SK-N-SH (cell line): Measurements from ENCODE around the gene THSD4. TPM values are rescaled to one million over a fixed set of nuclear protein-coding genes. Genes with fewer than 3 reads are reported as not detected.

Experiments
- CTCF ChIA-PET: fragments of 300-600, 350-600 bp; formaldehyde crosslinking; extraction: SDS; loops from one replicate; lab custom pipeline; 2021; lab: Yijun Ruan, JAX
- POLR2A ChIA-PET: fragments of 350-600 bp; sonication (Branson Sonifier 250); formaldehyde crosslinking; extraction: SDS; loops from one replicate; lab custom pipeline; 2020; ENCODE audit warnings: antibody characterized with exemption, inconsistent platforms; lab: Yijun Ruan, JAX
- DNase-seq: peaks from one replicate; pipeline ENCODE4 v3.0.0; 2012
- H2AFZ ChIP-seq: fragments of 200-600 bp; sonication (generic); 2 replicates; pipeline ENCODE4 v1.8.1; 2016; ENCODE audit warnings: antibody characterized with exemption, mild to moderate bottlenecking, low read depth
- H3F3A ChIP-seq: fragments of 200-600 bp; sonication (generic); replicated peaks from 2 replicates; pipeline ENCODE3; 2016; ENCODE audit warnings: antibody characterized with exemption, mild to moderate bottlenecking; ENCODE audit not compliant: insufficient read depth
- H3K27ac ChIP-seq, 2 experiments: fragments of 200-500 bp in 1 of 2; fragments of 200-600 bp in 1 of 2; sonication (Bioruptor generic) in 1 of 2; sonication (generic), shearing (Covaris generic) in 1 of 2; 2 replicates each; pipeline versions ENCODE4 v1.5.1 to v1.6.1; 2014 to 2016; ENCODE audit warnings: low read depth in 2 of 2, inconsistent platforms in 1 of 2, low read length in 1 of 2, mild to moderate bottlenecking in 1 of 2, mixed read lengths in 1 of 2
- H3K27me3 ChIP-seq: fragments of 200-600 bp; sonication (generic), shearing (Covaris generic); 2 replicates; pipeline ENCODE4 v1.6.1; 2016; ENCODE audit warnings: mixed run types; ENCODE audit not compliant: insufficient read depth
- H3K36me3 ChIP-seq, 2 experiments: fragments of 200-500 bp in 1 of 2; fragments of 200-600 bp in 1 of 2; sonication (Bioruptor generic) in 1 of 2; sonication (generic) in 1 of 2; replicated peaks in 1 of 2; 2 replicates each; pipeline versions ENCODE3 to v1.5.1; 2014 to 2016; ENCODE audit warnings: low read length in 1 of 2, mild to moderate bottlenecking in 1 of 2; ENCODE audit not compliant: insufficient read depth in 2 of 2, control insufficient read depth in 1 of 2
- H3K4me1 ChIP-seq, 2 experiments: fragments of 200-500 bp in 1 of 2; fragments of 200-600 bp in 1 of 2; sonication (Bioruptor generic) in 1 of 2; sonication (generic), shearing (Covaris generic) in 1 of 2; 2 replicates each; pipeline versions ENCODE4 v1.5.1 to v1.6.1; 2014 to 2016; ENCODE audit warnings: low read depth in 1 of 2, low read length in 1 of 2, mixed run types in 1 of 2; ENCODE audit not compliant: insufficient read depth in 2 of 2, control insufficient read depth in 1 of 2
- H3K4me2 ChIP-seq: fragments of 200-600 bp; sonication (generic), shearing (Covaris generic); 2 replicates; pipeline ENCODE4 v1.6.1; 2017; ENCODE audit warnings: mixed run types
- H3K4me3 ChIP-seq, 2 experiments: fragments of 200-500 bp in 1 of 2; fragments of 200-600 bp in 1 of 2; sonication (Bioruptor generic) in 1 of 2; sonication (generic), shearing (Covaris generic) in 1 of 2; 2 replicates each; pipeline versions ENCODE4 v1.5.1 to v1.8.1; 2014 to 2016; ENCODE audit warnings: low read depth in 2 of 2, inconsistent platforms in 1 of 2, low read length in 1 of 2, mild to moderate bottlenecking in 1 of 2, mixed read lengths in 1 of 2, moderate library complexity in 1 of 2
- H3K79me2 ChIP-seq: fragments of 200-600 bp; sonication (generic); 2 replicates; pipeline ENCODE4 v1.8.1; 2017; ENCODE audit warnings: mild to moderate bottlenecking; ENCODE audit not compliant: insufficient read depth
- H3K9ac ChIP-seq: fragments of 200-600 bp; sonication (generic); 2 replicates; pipeline ENCODE4 v1.6.1; 2017; ENCODE audit warnings: mixed run types
- H3K9me2 ChIP-seq: fragments of 200-600 bp; sonication (generic); 2 replicates; pipeline ENCODE4 v1.6.1; 2017; ENCODE audit warnings: mixed run types
- H3K9me3 ChIP-seq: fragments of 200-600 bp; sonication (generic); 2 replicates; pipeline ENCODE4 v1.6.1; 2017; ENCODE audit warnings: mixed run types, mild to moderate bottlenecking, moderate library complexity
- H4K20me1 ChIP-seq: fragments of 200-600 bp; sonication (generic); 2 replicates; pipeline ENCODE4 v1.6.1; 2017; ENCODE audit warnings: mild to moderate bottlenecking, mixed run types; ENCODE audit not compliant: insufficient read depth
- CHD2 ChIP-seq: fragments of 150-350 bp; IDR thresholded peaks from 2 replicates; pipeline ENCODE4 v1.6.1; 2018; ENCODE audit warnings: low read length; ENCODE audit not compliant: partially characterized antibody
- EP300 ChIP-seq, 2 experiments: IDR thresholded peaks; 2 replicates each; pipeline versions ENCODE4 v1.4.0 to v1.6.1; 2012; ENCODE audit warnings: borderline replicate concordance in 1 of 2, low read depth in 1 of 2, low read length in 1 of 2
- MAX ChIP-seq: IDR thresholded peaks from 2 replicates; pipeline ENCODE4 v1.4.0; 2012; ENCODE audit warnings: low read depth
- MXI1 ChIP-seq: IDR thresholded peaks from 2 replicates; pipeline ENCODE4 v1.6.1; 2012; ENCODE audit warnings: mild to moderate bottlenecking, low read depth, low read length, improper control_type of control experiment
- NFIC ChIP-seq: IDR thresholded peaks from 2 replicates; pipeline ENCODE4 v1.4.0; 2012; ENCODE audit warnings: borderline replicate concordance
- PBX3 ChIP-seq: IDR thresholded peaks from 2 replicates; pipeline ENCODE4; 2012
- POLR2AphosphoS5 ChIP-seq: IDR thresholded peaks from 2 replicates; pipeline ENCODE4 v1.6.1; 2012; ENCODE audit warnings: low read depth, low read length
- RAD21 ChIP-seq: IDR thresholded peaks from 2 replicates; pipeline ENCODE4 v1.6.1; 2012; ENCODE audit warnings: mild to moderate bottlenecking, low read length
- REST ChIP-seq: IDR thresholded peaks from 2 replicates; pipeline ENCODE4 v1.6.1; 2012; ENCODE audit warnings: mild to moderate bottlenecking, low read depth, low read length, moderate library complexity
- RFX5 ChIP-seq: IDR thresholded peaks from 2 replicates; pipeline ENCODE4 v1.6.1; 2012; ENCODE audit warnings: mild to moderate bottlenecking, improper control_type of control experiment, low read length
- TCF12 ChIP-seq: IDR thresholded peaks from 2 replicates; pipeline ENCODE4 v1.4.0; 2012
- USF2 ChIP-seq: fragments of 150-350 bp; IDR thresholded peaks from 2 replicates; pipeline ENCODE4 v1.6.1; 2017; ENCODE audit warnings: antibody characterized with exemption, low read length, low read depth, borderline replicate concordance
- ZBTB33 ChIP-seq: IDR thresholded peaks from 2 replicates; pipeline ENCODE4 v1.4.0; 2012; ENCODE audit warnings: low read depth, borderline replicate concordance
- WGBS: methylation state at CpG from one replicate; pipeline ENCODE4 v1.1.6; 2017; ENCODE audit warnings: low lambda C conversion rate; 5-methylcytosine and 5-hydroxymethylcytosine counted together
- polyA plus RNA-seq, 3 experiments: library from polyadenylated mRNA; depleted of rRNA; stranded (reverse); fragments of >200 nt; gene quantifications; 2 replicates each; pipeline ENCODE4 v1.2.3, GENCODE V29; 2012

The THSD4 gene
- polyA plus RNA-seq, 1 of the 3 experiments (the other 2 are of a cell fraction), result 79.1 TPM

GRCh38 chr15:71444866-71445590, 329.8 kb downstream of the THSD4 start (continued):
- TF ChIP-seq NFIC (0 out of 2 replicates have a peak, but pooled peaks have one; percentile 7), ZBTB33 (no peak), MAX (no peak), PBX3 (peak; percentile 85), TCF12 (peak; percentile 90), EP300 (IDR thresholded peaks at IDR 0.05; ENCODE audit: borderline replicate concordance in 1 of 2, low read depth in 1 of 2, low read length in 1 of 2) (peak in 1 of 2 experiments; percentile 40; a peak in 1 of 4 replicates)

- no peaks in the 10 kb centered on the region for H3K9me2 ChIP-seq
- 0 out of 2 replicates have a peak overlapping the region, but pooled peaks have one; percentile 9 for H3K9ac ChIP-seq
- WGBS, result 55% methylated on average over 8 of the region's 8 CpGs
- peaks cover 17% of the 10 kb centered on the region for H3F3A ChIP-seq
- H3K4me1 ChIP-seq, result peaks cover 0 to 27% of the 10 kb centered on the region in 2 experiments; a peak in 3 of 4 replicates
- H3K36me3 ChIP-seq, result no peaks in the 10 kb centered on the region
- no peaks in the 10 kb centered on the region for H3K27me3 ChIP-seq
- CTCF ChIA-PET, result interaction anchor here (1.1 to 1.9 kb wide), 6 partner anchors 9 to 353 kb away, joined by 3 to 9 read pairs (median 4); no protein-coding TSS in a partner anchor
- no peaks in the 10 kb centered on the region for H3K9me3 ChIP-seq
- H3K27ac ChIP-seq, result peak overlapping the region; percentile 53 to 64
- no peak overlapping the region for H3K4me3 ChIP-seq
- H2AFZ ChIP-seq, result no peak overlapping the region
- DNase-seq, result no peak
- peak overlapping the region; percentile 25; the same call in 1 of the 2 replicates for H3K4me2 ChIP-seq
- POLR2A ChIA-PET, result no interaction called here
- H4K20me1 ChIP-seq, result no peaks in the 10 kb centered on the region
- H3K79me2 ChIP-seq, result no peaks in the 10 kb centered on the region
- TF ChIP-seq MXI1 (no peak), USF2 (no peak), POLR2AphosphoS5 (no peak), CHD2 (no peak), MAX (peak; percentile 41; the same call in 1 of the 2 replicates), RFX5 (no peak), ZBTB33 (no peak), NFIC (no peak), RAD21 (no peak), REST (no peak)
These were observed 332.3 kb downstream of the THSD4 start for GRCh38 chr15:71447328-71448250.
